ENCODE data around the gene DTX2. TPM values are rescaled to one million over a fixed set of nuclear protein-coding genes. Genes with fewer than 3 reads are reported as not detected.
A peak's percentile ranks its signal among the peaks of the same experiment; 100 is the strongest.
"Not testable (repeated sequence)": the region's sequence is repeated elsewhere in the genome, so short reads cannot be mapped to it uniquely, and the experiment has no call there.

Gene DTX2
- total RNA-seq, 2 donors from 2014 or later, result 61.7 to 91.1 TPM

DNA sequence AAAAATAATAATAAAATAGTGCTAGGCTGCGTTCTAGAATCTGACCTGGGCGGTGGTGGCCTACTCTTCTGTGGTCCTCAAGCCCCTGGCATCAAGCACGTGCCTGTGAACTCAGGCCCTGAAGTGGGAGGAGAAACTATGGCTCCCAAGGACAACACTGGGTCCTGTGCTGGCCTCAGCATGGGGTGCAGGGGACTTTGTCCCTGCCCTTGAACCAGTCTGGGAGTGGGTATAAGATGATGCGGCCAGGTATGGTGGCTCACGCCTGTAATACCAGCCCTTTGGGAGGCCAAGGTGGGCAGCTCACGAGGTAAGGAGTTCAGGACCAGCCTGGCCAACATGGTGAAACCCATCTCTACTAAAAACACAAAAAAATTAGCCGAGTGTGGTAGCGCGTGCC is 31.3 kb upstream of the DTX2 start:
- DNase-seq, result no peak
- TF ChIP-seq, protein P1, sequence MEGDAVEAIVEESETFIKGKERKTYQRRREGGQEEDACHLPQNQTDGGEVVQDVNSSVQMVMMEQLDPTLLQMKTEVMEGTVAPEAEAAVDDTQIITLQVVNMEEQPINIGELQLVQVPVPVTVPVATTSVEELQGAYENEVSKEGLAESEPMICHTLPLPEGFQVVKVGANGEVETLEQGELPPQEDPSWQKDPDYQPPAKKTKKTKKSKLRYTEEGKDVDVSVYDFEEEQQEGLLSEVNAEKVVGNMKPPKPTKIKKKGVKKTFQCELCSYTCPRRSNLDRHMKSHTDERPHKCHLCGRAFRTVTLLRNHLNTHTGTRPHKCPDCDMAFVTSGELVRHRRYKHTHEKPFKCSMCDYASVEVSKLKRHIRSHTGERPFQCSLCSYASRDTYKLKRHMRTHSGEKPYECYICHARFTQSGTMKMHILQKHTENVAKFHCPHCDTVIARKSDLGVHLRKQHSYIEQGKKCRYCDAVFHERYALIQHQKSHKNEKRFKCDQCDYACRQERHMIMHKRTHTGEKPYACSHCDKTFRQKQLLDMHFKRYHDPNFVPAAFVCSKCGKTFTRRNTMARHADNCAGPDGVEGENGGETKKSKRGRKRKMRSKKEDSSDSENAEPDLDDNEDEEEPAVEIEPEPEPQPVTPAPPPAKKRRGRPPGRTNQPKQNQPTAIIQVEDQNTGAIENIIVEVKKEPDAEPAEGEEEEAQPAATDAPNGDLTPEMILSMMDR (IDR thresholded peaks at IDR 0.05), result no peak
- H3K4me3 ChIP-seq, result no peak overlapping the region
- no peaks in the 10 kb centered on the region for H3K36me3 ChIP-seq
- H3K27ac ChIP-seq, result no peak overlapping the region
- no peak overlapping the region for H3K9ac ChIP-seq (ENCODE audit: low read depth in 2 of 2, low read length in 2 of 2)
- no peaks in the 10 kb centered on the region for H3K4me1 ChIP-seq
- no peaks in the 10 kb centered on the region for H3K9me3 ChIP-seq
- intact Hi-C loops (cut with DNase I), result no loop called here
- H3K27me3 ChIP-seq, result no peaks in the 10 kb centered on the region

DNA sequence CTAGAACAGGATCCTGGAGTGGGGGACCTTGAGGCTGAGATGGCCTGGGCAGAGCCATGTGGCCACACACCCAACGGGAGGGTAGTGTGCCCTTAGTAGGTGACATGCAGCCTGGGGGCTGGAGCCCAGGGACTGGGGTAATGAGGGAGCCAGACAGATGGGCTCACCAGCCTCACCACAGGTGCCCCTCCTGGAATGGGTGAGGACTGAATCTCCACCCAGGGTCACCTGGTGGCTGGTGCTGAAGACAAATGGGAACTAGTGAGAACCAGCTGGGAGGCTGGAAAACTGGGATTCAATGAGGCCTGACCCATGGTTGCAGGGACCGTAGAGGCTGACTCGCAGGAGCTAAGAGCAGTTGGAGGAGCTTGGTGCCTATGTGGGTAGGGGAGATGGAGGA is 30.7 kb upstream of the DTX2 start:
- Histone ChIP-seq H3K9ac (ENCODE audit: low read depth in 2 of 2, low read length in 2 of 2) (no peak overlapping the region), H3K27me3 (no peaks in the 10 kb centered on the region), H3K4me1 (no peaks in the 10 kb centered on the region), H3K36me3 (no peaks in the 10 kb centered on the region), H3K27ac (no peak overlapping the region), H3K4me3 (no peak overlapping the region), H3K9me3 (no peaks in the 10 kb centered on the region)
- DNase-seq, result no peak
- TF ChIP-seq, protein P1 (IDR thresholded peaks at IDR 0.05), result no peak
- intact Hi-C loops (cut with DNase I), result no loop called here

DNA sequence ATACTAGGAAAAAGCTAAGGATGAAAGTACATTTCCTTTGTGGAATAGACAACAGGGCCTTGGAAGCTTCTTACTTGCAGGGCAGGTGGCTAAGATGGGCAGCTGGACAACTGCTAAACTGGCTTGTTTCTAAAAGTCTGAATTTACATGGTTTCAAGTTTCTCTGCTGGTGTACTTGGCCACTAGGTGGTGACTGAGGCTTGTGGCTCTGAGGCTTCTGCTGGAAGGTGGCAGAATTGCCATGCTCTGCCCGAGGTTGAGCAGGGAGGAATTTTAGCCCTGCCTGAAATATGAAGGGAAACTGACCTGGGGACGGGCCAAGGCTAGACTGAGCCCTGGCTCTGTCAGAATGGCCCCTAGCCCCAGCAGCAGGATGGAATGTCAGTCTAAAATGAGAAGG is 23.6 kb upstream of the DTX2 start:
- H3K27me3 ChIP-seq; H3K4me1 ChIP-seq; H3K36me3 ChIP-seq; H3K9me3 ChIP-seq; H3K9ac ChIP-seq (ENCODE audit: low read depth in 2 of 2, low read length in 2 of 2); intact Hi-C loops (cut with DNase I); H3K27ac ChIP-seq; H3K4me3 ChIP-seq: not testable (repeated sequence)
- peak; percentile 81 for DNase-seq
- TF ChIP-seq, protein P1 (IDR thresholded peaks at IDR 0.05), result peak; percentile 42

DNA sequence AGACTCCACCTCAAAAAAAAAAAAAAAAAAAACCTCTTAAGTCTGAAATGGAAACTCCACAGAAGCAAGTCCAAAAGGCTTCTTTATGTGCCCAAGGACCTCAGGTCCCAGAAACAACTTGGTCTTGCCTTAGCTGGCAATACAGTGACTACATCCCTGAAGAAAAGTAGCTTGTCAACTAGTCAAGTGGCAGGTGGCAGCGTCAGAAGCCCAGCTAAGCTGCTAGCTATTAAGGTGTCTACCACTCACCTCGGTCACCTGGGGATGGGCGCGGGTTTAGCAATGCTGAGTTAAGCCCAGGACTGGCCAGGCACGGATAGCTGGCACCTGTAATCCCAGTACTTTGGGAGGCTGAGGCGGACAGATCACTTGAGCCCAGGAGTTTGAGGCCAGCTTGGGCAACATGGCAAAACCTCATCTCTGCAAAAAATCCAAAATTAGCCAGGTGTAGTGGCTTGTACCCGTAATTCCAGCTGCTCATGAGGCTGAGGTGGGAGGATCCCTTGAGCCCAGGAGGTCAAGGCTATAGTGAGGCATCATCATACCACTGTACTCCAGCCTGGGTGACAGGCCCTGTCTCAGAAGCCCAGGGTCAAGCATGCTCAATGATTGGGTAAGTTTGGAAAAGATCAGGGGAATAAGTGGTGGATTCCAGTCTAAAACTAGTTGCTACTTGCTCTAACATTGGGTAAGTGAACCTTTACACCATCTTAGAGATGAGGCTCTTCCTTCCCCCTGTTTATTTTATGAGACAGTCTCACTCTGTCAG is 22.2 kb upstream of the DTX2 start:
- intact Hi-C loops (cut with DNase I); H3K4me1 ChIP-seq; DNase-seq; H3K4me3 ChIP-seq; H3K9me3 ChIP-seq; H3K27me3 ChIP-seq; H3K9ac ChIP-seq (ENCODE audit: low read depth in 2 of 2, low read length in 2 of 2); H3K36me3 ChIP-seq; H3K27ac ChIP-seq: not testable (repeated sequence)

DNA sequence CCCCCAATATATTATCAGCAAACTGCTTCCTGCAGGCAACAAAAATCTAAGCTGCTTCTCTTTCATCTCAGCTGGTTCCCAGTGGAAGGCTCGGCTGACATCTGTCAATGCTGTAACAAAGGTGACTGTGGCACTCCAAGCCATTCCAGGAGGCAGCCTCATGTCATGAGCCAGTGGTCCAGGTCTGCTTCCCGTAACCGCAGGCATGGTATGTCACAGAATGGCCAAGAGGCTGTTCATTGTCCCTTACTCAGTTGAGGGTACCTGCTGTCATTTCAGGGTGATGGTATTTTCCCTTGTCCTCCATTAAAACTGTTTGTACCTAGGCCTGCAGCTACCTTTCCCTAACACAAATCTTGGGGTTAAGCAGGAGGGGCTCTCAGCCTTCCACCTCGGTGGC is 21.1 kb upstream of the DTX2 start:
- intact Hi-C loops (cut with DNase I); H3K4me3 ChIP-seq; H3K9ac ChIP-seq (ENCODE audit: low read depth in 2 of 2, low read length in 2 of 2); DNase-seq; H3K27me3 ChIP-seq; H3K4me1 ChIP-seq; H3K9me3 ChIP-seq; H3K36me3 ChIP-seq; H3K27ac ChIP-seq: not testable (repeated sequence)

DNA sequence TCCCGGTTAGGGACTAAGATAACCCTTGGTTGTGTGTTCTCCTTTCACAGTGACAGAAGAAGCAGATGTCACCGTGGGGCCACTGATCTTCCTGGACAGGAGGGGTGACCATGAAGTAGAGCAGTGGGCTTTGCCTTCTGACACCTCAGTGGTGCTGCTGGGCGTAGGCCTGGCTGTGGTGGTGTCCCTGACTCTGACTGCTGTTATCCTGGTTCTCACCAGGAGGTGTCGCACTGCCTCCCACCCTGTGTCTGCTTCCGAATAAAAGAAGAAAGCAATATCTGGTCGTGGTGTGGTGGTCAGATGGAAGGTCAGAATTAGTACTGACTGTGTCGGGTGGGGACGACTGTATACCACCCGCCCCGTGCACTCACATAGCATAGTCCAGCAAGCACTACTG is 19.7 kb upstream of the DTX2 start:
- H3K9ac ChIP-seq (ENCODE audit: low read depth in 2 of 2, low read length in 2 of 2); intact Hi-C loops (cut with DNase I); H3K4me1 ChIP-seq; H3K9me3 ChIP-seq; H3K27ac ChIP-seq; H3K4me3 ChIP-seq; DNase-seq; H3K36me3 ChIP-seq; H3K27me3 ChIP-seq: not testable (repeated sequence)

DNA sequence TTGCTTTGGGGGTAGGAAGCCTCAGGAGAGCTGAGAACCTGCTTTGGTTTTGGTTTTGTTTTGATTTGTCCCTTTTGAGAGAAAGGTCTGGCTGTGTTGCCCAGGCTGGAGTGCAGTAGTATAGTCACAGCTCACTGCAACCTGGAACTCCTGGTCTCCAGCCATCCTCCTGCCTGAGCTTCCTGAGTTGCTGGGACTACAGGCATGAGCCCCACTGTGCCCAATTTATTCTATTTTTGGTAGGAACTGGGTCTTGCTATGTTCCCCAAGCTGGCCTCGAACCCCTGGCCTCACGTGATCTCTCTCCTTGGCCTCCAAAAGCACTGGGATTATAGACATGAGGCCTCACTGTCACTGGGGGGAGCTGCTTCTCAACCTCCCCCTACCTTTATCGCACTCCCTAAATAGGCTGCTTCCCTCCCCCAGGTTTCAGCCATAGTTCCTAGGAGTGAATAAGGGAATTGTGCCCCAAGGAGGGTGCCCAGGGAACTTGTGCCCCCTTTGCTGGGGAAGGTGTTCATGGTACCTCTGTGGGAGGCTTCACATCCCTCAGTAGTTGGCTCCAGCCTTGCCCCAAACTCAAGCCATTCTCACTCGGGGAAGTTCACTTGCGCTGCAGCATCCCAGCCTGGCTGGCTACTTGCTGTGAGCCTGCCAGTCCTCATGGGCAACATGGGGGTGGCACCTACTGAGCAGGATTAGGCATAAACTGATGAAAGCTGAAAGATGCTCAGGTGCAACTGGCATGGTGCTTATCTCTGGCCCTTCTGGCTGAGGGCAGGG is 18.7 kb upstream of the DTX2 start:
- H3K4me1 ChIP-seq; DNase-seq; H3K9ac ChIP-seq (ENCODE audit: low read depth in 2 of 2, low read length in 2 of 2); intact Hi-C loops (cut with DNase I); H3K4me3 ChIP-seq; H3K27me3 ChIP-seq; H3K9me3 ChIP-seq; H3K36me3 ChIP-seq; H3K27ac ChIP-seq: not testable (repeated sequence)

DNA sequence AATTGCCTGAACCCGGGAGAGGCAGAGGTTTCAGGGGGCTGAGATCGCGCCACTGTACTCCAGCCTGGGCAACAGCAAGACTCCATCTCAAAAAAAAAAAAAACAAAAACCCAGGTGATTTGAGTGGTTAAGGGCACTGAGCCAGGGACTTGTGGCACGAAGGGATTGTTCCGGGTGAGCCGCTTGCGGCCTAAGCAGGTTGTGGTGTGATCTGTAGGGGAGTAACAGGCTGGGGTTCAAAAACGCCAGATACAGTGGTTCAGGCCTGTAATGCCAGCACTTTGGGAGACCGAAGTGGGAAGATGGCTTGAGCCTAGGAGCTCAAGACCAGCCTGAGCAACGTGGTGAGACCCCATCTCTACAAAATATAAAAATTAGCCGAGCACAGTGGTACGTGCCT is 17.7 kb upstream of the DTX2 start:
- H3K27ac ChIP-seq; H3K9ac ChIP-seq (ENCODE audit: low read depth in 2 of 2, low read length in 2 of 2); H3K27me3 ChIP-seq; H3K4me3 ChIP-seq; H3K4me1 ChIP-seq; DNase-seq; H3K36me3 ChIP-seq; intact Hi-C loops (cut with DNase I); H3K9me3 ChIP-seq: not testable (repeated sequence)

DNA sequence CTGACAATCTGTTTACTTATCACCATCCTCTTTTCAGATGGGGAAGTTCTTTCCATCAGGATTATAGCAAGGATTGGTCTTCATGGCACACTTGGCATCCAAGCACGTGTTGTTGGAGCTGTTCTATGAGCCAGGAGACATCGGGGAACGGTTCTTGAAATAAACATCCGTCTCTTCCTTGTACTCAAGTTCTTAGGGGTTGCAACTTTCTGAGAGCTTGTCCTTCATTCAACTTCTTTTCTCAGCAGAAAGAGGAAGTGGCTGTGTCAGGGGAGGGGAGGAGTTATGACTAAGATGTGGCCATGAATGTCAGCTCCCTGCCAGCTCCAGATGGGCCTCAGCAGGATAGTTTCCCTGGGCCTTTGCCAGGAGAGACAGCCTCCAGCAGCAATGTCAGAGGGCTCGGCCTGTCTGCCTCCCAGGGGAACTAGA is 15.9 kb upstream of the DTX2 start:
- peak overlapping the region; percentile 61 for H3K27ac ChIP-seq
- H3K4me1 ChIP-seq; H3K36me3 ChIP-seq; H3K9me3 ChIP-seq; H3K9ac ChIP-seq (ENCODE audit: low read depth in 2 of 2, low read length in 2 of 2); H3K4me3 ChIP-seq; H3K27me3 ChIP-seq; intact Hi-C loops (cut with DNase I): not testable (repeated sequence)
- DNase-seq, result peak; percentile 49

DNA sequence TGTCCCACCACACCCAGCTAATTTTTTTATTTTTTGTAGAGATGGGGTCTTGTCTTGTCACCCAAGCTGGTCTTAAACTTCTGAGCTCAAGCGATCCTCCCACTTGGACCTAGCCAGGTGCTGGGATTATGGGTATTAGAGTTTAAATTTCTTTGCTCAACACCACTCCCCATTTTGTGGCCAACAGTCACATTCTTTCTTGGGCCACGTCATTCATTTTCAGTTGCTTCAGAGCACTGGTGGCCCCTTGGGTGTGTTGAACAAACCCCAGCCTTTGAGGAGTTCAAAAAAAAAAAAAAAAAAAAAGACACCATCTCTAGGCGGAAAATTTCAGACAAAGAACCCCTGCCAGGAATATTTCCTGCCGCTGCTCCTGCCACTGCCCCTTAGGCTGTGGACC is 4.5 kb upstream of the DTX2 start:
- intact Hi-C loops (cut with DNase I); H3K4me1 ChIP-seq; H3K9ac ChIP-seq (ENCODE audit: low read depth in 2 of 2, low read length in 2 of 2); H3K27me3 ChIP-seq; H3K36me3 ChIP-seq; DNase-seq; H3K4me3 ChIP-seq; H3K27ac ChIP-seq; H3K9me3 ChIP-seq: not testable (repeated sequence)
